ENCODE measurements around the gene DCTN2.

DCTN2 gene

DNA sequence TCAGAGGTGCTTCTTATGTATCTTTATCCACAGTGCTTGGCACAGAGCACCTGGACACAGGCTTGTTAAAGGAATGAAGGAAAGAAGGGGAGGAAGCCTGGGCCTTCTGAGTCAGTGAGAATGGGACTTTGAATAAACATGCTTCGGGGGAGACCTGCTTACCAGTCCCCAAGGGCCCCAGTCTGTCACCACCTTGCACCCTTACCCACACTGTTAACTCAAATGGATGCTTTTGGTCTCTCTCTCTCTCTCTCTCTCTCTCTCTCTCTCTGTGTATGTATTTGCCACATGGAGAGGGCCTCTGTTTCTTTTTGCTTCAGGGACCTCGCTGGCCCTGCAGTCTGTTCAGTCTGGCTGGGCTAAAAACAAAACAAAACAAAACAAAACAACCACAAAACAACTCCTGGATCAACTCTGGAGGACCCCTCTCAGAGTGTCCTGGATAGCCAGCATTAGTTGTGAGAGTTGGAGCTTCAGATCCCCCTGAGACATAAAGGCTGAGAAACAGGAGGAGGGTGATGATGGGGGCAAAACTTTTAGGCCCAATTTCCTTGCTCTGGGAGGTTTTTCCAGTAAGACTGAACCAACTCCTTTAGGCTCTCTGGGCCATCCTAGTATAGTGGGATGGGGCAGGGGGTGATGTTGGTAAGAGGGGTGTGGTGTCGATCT, 4.8 kb upstream of the DCTN2 start:
- H3K27ac ChIP-seq: no peak overlapping the region
- no peak for DNase-seq (ENCODE audit: low read depth, low spot score)

- DNase-seq (ENCODE audit: low read depth, low spot score): no peak
Observed at GRCh38 chr12:57550641-57551549, 3.9 kb upstream of the DCTN2 start.

GRCh38 chr12:57549909-57550640, 3.1 kb upstream of the DCTN2 start, which contains the start of gene KIF5A:
TSS of gene KIF5A (plus strand) at chr12:57550044. CDS start at chr12:57550272, 228 bp downstream.
- no peak for DNase-seq (ENCODE audit: low read depth, low spot score)
- H3K27ac ChIP-seq: no peak within 1 kb of the TSS

More at GRCh38 chr12:57550641-57551549, 3.9 kb upstream of the DCTN2 start:
- H3K27ac ChIP-seq: no peak overlapping the region

DNA sequence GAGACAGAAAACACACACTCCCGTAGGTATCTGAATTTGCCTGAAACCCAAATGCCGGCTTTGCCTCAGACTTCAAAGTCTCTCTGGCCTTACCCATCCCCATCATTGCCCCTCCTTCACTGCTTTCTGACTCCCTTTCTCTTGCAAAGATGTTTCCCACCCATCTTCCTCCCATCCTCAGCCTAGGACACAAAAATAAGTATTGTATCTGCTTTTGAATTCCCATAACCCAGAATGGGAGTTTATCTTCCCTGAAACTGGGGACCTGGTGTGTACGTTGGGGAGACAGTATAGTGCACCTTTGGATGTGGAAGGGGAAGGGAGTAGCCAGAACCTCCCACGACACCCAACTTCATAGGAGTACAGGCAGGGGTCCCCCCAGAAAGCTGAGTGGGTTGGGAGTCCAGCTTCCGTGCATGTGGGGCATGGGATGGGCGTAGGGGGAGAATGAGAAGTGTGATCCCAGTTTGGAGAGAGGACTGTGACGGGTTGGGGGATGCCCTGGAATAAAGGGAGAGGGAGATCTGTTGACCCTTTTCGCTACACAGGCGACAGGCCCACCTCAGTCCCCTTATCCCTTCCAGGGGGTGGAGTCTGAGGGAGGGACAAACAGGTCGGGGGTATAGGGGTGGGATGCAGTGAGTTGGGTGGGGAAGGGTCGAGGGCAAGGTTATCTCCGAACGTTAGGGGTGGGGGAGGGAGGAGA, 2.4 kb upstream of the DCTN2 start:
- H3K27ac ChIP-seq: no peak overlapping the region
- no peak for DNase-seq (ENCODE audit: low read depth, low spot score)

DNA sequence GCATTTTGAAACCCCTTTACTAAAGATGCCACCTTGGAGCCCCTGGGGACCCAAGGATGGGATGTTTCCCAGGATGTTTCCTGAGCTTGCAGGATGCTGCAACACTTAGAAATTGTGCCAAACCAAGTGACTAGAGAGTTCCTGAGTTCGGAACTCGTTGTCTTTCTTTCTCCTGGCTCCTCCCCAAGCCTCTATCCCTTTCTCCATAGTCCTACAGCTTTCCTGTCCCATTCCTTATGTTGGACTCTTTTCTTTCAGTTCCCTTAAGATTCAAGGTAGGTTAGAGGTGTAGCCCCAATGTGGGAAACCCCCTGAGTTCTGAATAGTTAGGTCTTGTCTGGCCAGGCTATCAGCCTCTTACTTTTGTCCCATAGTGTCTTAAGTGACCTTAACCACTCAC, 1.5 kb upstream of the DCTN2 start:
- H3K27ac ChIP-seq: no peak overlapping the region
- no peak for DNase-seq (ENCODE audit: low read depth, low spot score)

DNA sequence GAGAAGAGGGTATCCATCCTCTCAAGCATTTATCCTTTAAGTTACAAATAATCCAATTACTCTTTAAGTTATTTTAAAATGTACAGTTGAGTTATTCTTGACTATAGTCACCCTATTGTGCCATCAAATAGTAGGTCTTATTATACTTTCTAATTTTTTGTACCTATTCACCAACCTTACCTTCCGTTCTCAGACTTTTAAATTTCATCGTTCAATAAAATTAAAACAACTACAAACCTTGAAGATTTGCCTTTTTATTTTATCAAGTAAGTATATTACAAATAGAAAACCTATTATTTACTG, 972 bp upstream of the DCTN2 start:
- H3K27ac ChIP-seq: no peak overlapping the region
- DNase-seq (ENCODE audit: low read depth, low spot score): no peak

GRCh38 chr12:57547288-57548012, 458 bp upstream of the DCTN2 start:
- H3K27ac ChIP-seq: peak overlapping the region; percentile 95
- DNase-seq (ENCODE audit: low read depth, low spot score): no peak

GRCh38 chr12:57545809-57546437, 1.1 kb downstream of the DCTN2 start:
- DNase-seq (ENCODE audit: low read depth, low spot score): peak; percentile 41
- H3K27ac ChIP-seq: peak overlapping the region; percentile 95

- DNase-seq (ENCODE audit: low read depth, low spot score): no peak
- no peak overlapping the region for H3K27ac ChIP-seq
Observed at GRCh38 chr12:57543581-57543980, 3.4 kb downstream of the DCTN2 start.

- no peak for DNase-seq (ENCODE audit: low read depth, low spot score)
Observed at GRCh38 chr12:57541717-57542116, 5.3 kb downstream of the DCTN2 start.

GRCh38 chr12:57541001-57541400, 6.0 kb downstream of the DCTN2 start:
- no peak for DNase-seq (ENCODE audit: low read depth, low spot score)
- H3K27ac ChIP-seq: no peak overlapping the region

More at GRCh38 chr12:57541717-57542116, 5.3 kb downstream of the DCTN2 start:
- H3K27ac ChIP-seq: no peak overlapping the region

GRCh38 chr12:57539134-57539768, 7.7 kb downstream of the DCTN2 start:
- H3K27ac ChIP-seq: no peak overlapping the region
- no peak for DNase-seq (ENCODE audit: low read depth, low spot score)

- no peak for DNase-seq (ENCODE audit: low read depth, low spot score)
- H3K27ac ChIP-seq: no peak overlapping the region
Observed at GRCh38 chr12:57536597-57536942, 10.4 kb downstream of the DCTN2 start.

- no peak for DNase-seq (ENCODE audit: low read depth, low spot score)
- H3K27ac ChIP-seq: no peak overlapping the region
Observed at GRCh38 chr12:57535764-57536596, 11.0 kb downstream of the DCTN2 start.

DNA sequence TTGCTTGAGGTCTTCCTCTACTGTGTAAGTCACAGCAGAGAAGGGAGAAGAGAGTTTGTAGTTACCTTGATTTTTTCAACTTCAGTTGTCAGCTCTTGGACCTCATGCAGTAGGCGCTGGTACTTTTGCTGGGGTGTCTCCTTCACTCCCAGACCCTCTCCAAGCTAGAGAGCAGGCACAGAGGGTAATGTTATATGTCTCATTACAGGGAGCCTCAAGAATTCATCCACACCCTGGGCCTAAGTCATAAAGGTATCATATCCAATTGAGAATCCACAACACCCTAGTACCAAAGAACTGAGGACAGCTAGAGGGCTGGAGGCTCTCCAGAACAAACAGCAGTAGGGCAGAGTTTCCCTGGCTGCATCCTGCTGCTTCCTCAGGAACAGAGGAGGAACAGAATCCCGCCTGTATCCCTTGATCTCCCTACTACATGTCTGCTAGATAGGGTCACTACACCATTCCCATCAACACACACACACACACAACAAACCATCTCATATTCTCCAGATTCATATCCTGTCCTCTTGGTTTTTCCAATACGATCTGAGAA, 11.9 kb downstream of the DCTN2 start:
- DNase-seq (ENCODE audit: low read depth, low spot score): no peak
- H3K27ac ChIP-seq: no peak overlapping the region

GRCh38 chr12:57534250-57534649, 12.7 kb downstream of the DCTN2 start:
- no peak for DNase-seq (ENCODE audit: low read depth, low spot score)
- no peak overlapping the region for H3K27ac ChIP-seq

GRCh38 chr12:57533108-57533507, 13.9 kb downstream of the DCTN2 start:
- no peak overlapping the region for H3K27ac ChIP-seq
- DNase-seq (ENCODE audit: low read depth, low spot score): no peak

DNA sequence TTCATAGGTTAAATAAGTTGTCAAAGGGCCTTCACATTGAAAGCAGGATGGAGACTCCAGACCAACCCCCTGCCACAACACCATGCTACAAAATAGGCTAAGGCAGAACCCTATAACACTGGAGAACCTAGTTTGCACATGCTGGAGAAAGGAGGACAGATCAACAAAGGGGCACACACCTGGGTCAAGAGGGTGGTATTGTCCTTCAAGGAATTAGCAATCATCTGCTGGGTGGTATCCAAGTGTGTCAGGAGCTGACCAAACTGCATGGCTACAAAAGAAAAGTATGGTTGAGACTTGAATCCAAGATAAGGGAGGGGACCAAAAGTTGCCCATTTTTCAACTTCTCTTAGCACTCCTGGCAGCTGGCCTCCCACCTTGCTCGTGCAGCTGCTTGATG, 15.2 kb downstream of the DCTN2 start:
- no peak overlapping the region for H3K27ac ChIP-seq
- DNase-seq (ENCODE audit: low read depth, low spot score): no peak
